HK-2 (cell line): ENCODE results near the gene SLC25A24.
"Not testable (repeated sequence)": the region's sequence is repeated elsewhere in the genome, so short reads cannot be mapped to it uniquely, and the experiment has no call there.

Source experiments
- DNase-seq: peaks from one replicate; pipeline ENCODE4 v3.0.0-alpha.2; 2018; ENCODE audit not compliant: unreplicated experiment

SLC25A24 gene

GRCh38 chr1:108199201-108199691, 897 bp downstream of the SLC25A24 start:
- DNase-seq: peak; percentile 29

- no peak for DNase-seq
Observed at GRCh38 chr1:108194051-108194450, 6.1 kb downstream of the SLC25A24 start.

GRCh38 chr1:108193333-108193732, 6.8 kb downstream of the SLC25A24 start:
- no peak for DNase-seq

GRCh38 chr1:108192581-108192980, 7.6 kb downstream of the SLC25A24 start:
- DNase-seq: no peak

GRCh38 chr1:108190686-108191416, 9.3 kb downstream of the SLC25A24 start:
- DNase-seq: no peak

GRCh38 chr1:108190001-108190634, 10.0 kb downstream of the SLC25A24 start:
- no peak for DNase-seq

- DNase-seq: no peak
Observed at GRCh38 chr1:108188801-108189200, 11.3 kb downstream of the SLC25A24 start.

GRCh38 chr1:108182959-108183700, 17.0 kb downstream of the SLC25A24 start:
- no peak for DNase-seq

- no peak for DNase-seq
Observed at GRCh38 chr1:108179018-108179417, 21.1 kb downstream of the SLC25A24 start.

GRCh38 chr1:108162409-108162808, 37.7 kb downstream of the SLC25A24 start:
- not testable (repeated sequence) for DNase-seq

- DNase-seq: not testable (repeated sequence)
Observed at GRCh38 chr1:108159951-108160350, 40.2 kb downstream of the SLC25A24 start.

GRCh38 chr1:108158893-108159453, 41.2 kb downstream of the SLC25A24 start:
- DNase-seq: no peak

- DNase-seq: no peak
Observed at GRCh38 chr1:108154314-108154713, 45.8 kb downstream of the SLC25A24 start.

- no peak for DNase-seq
Observed at GRCh38 chr1:108152782-108153222, 47.3 kb downstream of the SLC25A24 start.

GRCh38 chr1:108151548-108151947, 48.6 kb downstream of the SLC25A24 start:
- no peak for DNase-seq

- no peak for DNase-seq
Observed at GRCh38 chr1:108149796-108150467, 50.2 kb downstream of the SLC25A24 start.

GRCh38 chr1:108144569-108144968, 55.6 kb downstream of the SLC25A24 start:
- DNase-seq: not testable (repeated sequence)

- DNase-seq: no peak
Observed at GRCh38 chr1:108142773-108143394, 57.3 kb downstream of the SLC25A24 start.

- no peak for DNase-seq
Observed at GRCh38 chr1:108142258-108142657, 57.9 kb downstream of the SLC25A24 start.

- no peak for DNase-seq
Observed at GRCh38 chr1:108141621-108142020, 58.5 kb downstream of the SLC25A24 start.

- no peak for DNase-seq
Observed at GRCh38 chr1:108140936-108141335, 59.2 kb downstream of the SLC25A24 start.
